Activated CD4-positive, alpha-beta T cell treated with anti-CD3 and anti-CD28 coated beads for 48 hours (primary cell): Measurements from ENCODE around the gene NDUFA6.

ENCODE experiments used
- DNase-seq: peaks from one replicate; pipeline ENCODE4 v3.0.0-alpha.2; 2020

The NDUFA6 gene

GRCh38 chr22:42069801-42070516 is 20.6 kb downstream of the NDUFA6 start:
- DNase-seq: no peak

GRCh38 chr22:42068291-42068690 is 22.3 kb downstream of the NDUFA6 start:
- no peak for DNase-seq

- DNase-seq: no peak
Observed at GRCh38 chr22:42067671-42068251, 22.8 kb downstream of the NDUFA6 start.

GRCh38 chr22:42066937-42067336 is 23.6 kb downstream of the NDUFA6 start:
- DNase-seq: no peak

- no peak for DNase-seq
Observed at GRCh38 chr22:42066126-42066761, 24.3 kb downstream of the NDUFA6 start.

- no peak for DNase-seq
Observed at GRCh38 chr22:42065438-42066125, 25.0 kb downstream of the NDUFA6 start.

- no peak for DNase-seq
Observed at GRCh38 chr22:42064629-42065028, 25.9 kb downstream of the NDUFA6 start.

GRCh38 chr22:42062506-42063170 is 27.9 kb downstream of the NDUFA6 start:
- no peak for DNase-seq

- no peak for DNase-seq
Observed at GRCh38 chr22:42061041-42061440, 29.5 kb downstream of the NDUFA6 start.

- DNase-seq: no peak
Observed at GRCh38 chr22:42060489-42060888, 30.1 kb downstream of the NDUFA6 start.

- DNase-seq: no peak
Observed at GRCh38 chr22:42056757-42057511, 33.6 kb downstream of the NDUFA6 start.

GRCh38 chr22:42052765-42053164 is 37.8 kb downstream of the NDUFA6 start:
- DNase-seq: no peak

- DNase-seq: no peak
Observed at GRCh38 chr22:42050641-42051180, 39.9 kb downstream of the NDUFA6 start.

GRCh38 chr22:42041784-42042183 is 48.8 kb downstream of the NDUFA6 start:
- DNase-seq: no peak

GRCh38 chr22:42039271-42039670 is 51.3 kb downstream of the NDUFA6 start:
- no peak for DNase-seq
